Fibroblast of mammary gland (primary cell): ENCODE data around the gene SORCS3.

ENCODE experiments used
- DNase-seq: peaks from one replicate; pipeline ENCODE4 v3.0.0-alpha.2; 2010; ENCODE audit warnings: low read depth
- H3K4me3 ChIP-seq: 2 replicates; pipeline ENCODE4 v1.5.1; 2011; ENCODE audit warnings: low read depth, mild to moderate bottlenecking, low read length, moderate library complexity; ENCODE audit not compliant: control insufficient read depth
- TF ChIP-seq, protein P1 (sequence below): conservative IDR thresholded peaks from 2 replicates; pipeline ENCODE4 v1.5.1; 2011; ENCODE audit warnings: low read depth, low read length, inconsistent platforms; ENCODE audit not compliant: control insufficient read depth, insufficient read depth

Gene SORCS3

DNA sequence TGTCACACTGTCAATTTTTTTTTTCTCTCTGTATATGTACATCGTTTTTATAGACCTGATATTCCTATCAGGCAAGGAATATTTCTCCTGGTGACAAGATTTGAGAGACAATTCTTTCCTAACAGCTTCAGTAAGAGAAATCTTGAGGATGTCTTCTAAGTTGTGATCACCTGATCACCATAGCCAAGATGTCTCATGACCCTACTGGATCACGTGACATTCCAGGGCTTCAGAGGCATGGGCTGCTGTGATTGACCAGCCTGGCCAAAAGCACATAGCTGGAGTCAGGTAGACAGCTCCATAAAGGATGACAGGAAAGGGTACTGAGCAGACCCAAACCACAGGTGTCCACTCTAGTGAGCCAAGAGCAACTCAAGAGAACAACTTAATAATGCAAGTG lies 444.9 kb downstream of the SORCS3 start:
- DNase-seq: no peak

DNA sequence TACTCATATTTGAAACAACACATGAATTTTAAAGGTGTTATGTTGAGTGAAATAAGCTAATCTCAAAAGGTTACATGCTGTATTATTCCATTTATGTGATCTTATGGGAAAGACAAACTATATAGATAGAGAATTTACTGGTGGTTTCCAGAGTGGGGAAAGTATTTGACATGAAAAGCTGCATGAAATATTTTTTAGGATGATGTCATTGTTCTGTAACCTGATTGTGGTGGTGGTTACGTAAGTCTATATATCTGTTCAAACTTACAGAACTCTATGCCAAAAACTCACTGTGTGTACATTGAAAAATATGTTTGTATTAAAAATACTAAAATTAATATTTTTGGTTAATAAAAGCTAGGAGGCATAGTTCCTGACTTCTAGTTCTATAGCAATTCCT lies 453.0 kb downstream of the SORCS3 start:
- H3K4me3 ChIP-seq: no peak overlapping the region
- TF ChIP-seq, protein P1, sequence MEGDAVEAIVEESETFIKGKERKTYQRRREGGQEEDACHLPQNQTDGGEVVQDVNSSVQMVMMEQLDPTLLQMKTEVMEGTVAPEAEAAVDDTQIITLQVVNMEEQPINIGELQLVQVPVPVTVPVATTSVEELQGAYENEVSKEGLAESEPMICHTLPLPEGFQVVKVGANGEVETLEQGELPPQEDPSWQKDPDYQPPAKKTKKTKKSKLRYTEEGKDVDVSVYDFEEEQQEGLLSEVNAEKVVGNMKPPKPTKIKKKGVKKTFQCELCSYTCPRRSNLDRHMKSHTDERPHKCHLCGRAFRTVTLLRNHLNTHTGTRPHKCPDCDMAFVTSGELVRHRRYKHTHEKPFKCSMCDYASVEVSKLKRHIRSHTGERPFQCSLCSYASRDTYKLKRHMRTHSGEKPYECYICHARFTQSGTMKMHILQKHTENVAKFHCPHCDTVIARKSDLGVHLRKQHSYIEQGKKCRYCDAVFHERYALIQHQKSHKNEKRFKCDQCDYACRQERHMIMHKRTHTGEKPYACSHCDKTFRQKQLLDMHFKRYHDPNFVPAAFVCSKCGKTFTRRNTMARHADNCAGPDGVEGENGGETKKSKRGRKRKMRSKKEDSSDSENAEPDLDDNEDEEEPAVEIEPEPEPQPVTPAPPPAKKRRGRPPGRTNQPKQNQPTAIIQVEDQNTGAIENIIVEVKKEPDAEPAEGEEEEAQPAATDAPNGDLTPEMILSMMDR: no peak
- no peak for DNase-seq

More for the DNA sequence above, 444.9 kb downstream of the SORCS3 start:
- TF ChIP-seq, protein P1: no peak
- H3K4me3 ChIP-seq: no peak overlapping the region

DNA sequence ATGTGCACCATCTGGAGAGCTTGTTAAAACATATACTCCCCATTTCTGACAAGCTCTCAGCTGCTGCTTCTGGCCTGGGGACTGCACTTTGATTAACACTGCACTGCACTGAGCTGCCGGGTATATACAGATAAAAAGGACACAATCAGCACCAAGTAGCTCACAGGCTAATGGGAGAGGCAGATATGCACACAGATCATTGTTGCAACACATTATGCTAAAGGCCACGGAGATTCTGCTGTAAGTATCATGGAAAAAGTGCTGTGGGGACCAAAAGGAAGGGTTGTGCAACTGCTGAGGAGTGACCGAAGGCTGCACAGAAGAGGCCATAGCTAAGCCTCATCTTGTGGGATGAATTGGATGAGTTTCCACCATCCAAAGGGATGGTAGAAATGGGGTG lies 455.2 kb downstream of the SORCS3 start:
- TF ChIP-seq, protein P1: no peak
- H3K4me3 ChIP-seq: no peak overlapping the region
- DNase-seq: no peak

DNA sequence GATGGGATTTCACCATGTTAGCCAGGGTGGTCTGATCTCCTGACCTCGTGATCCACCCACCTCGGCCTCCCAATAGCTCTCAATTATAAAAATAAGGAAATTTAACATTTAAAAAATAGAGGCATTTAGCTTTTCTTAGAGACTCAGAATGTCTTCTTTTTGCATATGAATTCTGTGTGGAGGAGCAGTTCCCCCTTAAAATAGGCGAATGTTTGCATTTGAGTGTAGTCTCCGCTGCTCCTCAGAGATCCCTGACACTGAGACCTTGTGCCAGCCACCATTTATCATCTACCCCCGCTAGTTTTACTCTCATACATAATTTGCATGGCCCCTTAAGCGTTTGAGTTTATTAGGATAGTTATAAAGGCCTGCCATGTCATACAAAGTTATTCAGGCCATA lies 461.9 kb downstream of the SORCS3 start:
- no peak overlapping the region for H3K4me3 ChIP-seq
- TF ChIP-seq, protein P1: no peak
- DNase-seq: no peak

DNA sequence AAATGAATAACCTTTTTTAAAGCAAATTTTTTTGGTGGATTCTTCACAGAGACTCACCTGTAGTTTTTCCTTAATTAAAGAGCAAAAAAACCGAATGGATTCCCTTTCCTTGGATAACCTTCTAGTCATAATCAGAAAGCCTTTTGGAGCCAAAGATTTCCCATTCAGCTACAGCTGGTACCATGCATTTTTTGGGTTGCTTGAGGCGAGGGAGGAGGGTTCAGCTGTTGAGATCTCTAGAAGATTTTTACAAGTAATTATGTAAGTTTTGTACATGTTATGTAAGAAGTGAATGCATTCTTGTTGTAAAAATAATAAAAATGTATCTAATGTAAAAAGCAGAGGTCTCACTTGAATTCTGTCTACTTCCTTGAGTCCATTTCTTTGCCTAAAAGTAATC lies 463.2 kb downstream of the SORCS3 start:
- TF ChIP-seq, protein P1: no peak
- no peak for DNase-seq
- no peak overlapping the region for H3K4me3 ChIP-seq

DNA sequence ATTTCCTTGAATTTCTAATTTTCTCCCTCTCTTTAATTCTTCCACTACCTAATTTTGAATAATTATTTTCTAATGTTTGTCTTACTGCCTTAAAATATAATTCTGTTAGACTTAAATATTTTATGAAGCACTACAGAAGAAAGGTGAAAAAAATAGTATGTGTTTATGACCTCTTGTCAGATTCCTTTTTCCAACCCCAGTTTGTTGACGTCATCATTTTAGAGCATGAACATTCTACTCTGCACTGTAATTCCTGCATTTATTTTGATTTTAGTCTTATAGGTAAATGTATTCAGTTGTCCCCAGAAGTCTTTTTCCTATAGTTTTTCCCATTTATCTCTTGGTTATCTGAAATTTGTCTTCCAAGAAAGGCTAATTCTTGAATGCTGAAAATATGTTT lies 468.1 kb downstream of the SORCS3 start:
- H3K4me3 ChIP-seq: no peak overlapping the region
- TF ChIP-seq, protein P1: no peak
- DNase-seq: no peak

DNA sequence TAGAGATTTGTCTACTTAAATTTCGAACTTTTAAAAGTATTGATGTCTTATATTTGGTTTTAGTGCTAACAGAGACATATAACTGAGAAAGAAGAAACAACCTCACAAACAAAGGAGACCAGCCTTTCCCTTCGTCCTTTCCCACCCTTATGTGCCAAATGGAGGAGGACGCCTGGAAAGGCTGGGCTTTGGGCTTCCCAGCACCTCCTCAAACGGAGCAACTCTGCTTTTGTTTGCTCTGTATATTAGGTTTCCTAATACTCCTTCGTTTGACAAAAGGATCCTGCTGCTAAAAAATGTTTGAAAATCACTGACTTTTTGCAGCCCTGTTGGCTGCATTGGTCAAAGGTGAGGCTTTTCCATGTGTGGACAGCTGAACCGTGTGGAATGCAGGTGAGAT lies 471.8 kb downstream of the SORCS3 start:
- TF ChIP-seq, protein P1: no peak
- no peak overlapping the region for H3K4me3 ChIP-seq
- no peak for DNase-seq
